K562 (cell line): Measurements from ENCODE around the gene OXSR1. TPM values are rescaled to one million over a fixed set of nuclear protein-coding genes. Genes with fewer than 3 reads are reported as not detected.

Experiments used
- BHLHE40 ChIP-seq: IDR thresholded peaks from 2 replicates; pipeline ENCODE4 v1.6.1; 2011; ENCODE audit warnings: low read length, improper control_type of control experiment
- EHMT2 ChIP-seq: fragments of 450-650 bp; IDR thresholded peaks from 2 replicates; pipeline ENCODE4 v1.6.1; 2018; ENCODE audit warnings: antibody characterized with exemption
- GABPA ChIP-seq: fragments of 200-800 bp; sonication (Bioruptor generic); conservative IDR thresholded peaks from 2 replicates; pipeline ENCODE4 v1.6.1; 2016; ENCODE audit warnings: low read depth, missing genetic modification characterization, missing compliant biosample characterization
- HNRNPK ChIP-seq: fragments of 200-400 bp; formaldehyde crosslinking; IDR thresholded peaks from one replicate; pipeline ENCODE4 v1.6.1; 2018; ENCODE audit warnings: mild to moderate bottlenecking, low read depth, low read length; ENCODE audit not compliant: poor library complexity, severe bottlenecking
- NFRKB ChIP-seq: fragments of 450-650 bp; IDR thresholded peaks from 2 replicates; pipeline ENCODE4 v1.6.1; 2016; ENCODE audit warnings: low read depth
- NKRF ChIP-seq: fragments of 450-650 bp; IDR thresholded peaks from 2 replicates; pipeline ENCODE4 v1.6.1; 2016; ENCODE audit warnings: borderline replicate concordance
- PKNOX1 ChIP-seq: fragments of 450-650 bp; IDR thresholded peaks from 2 replicates; pipeline ENCODE4 v1.6.1; 2016
- SIN3A ChIP-seq, 2 experiments: fragments of 150-350 bp in 1 of 2; IDR thresholded peaks; 2 replicates each; pipeline ENCODE4 v1.6.1; 2011 to 2016; ENCODE audit warnings: borderline replicate concordance in 2 of 2, low read depth in 2 of 2, low read length in 2 of 2, mild to moderate bottlenecking in 2 of 2, moderate library complexity in 2 of 2; ENCODE audit not compliant: control insufficient read depth in 1 of 2
- SMAD1 ChIP-seq: fragments of 150-350 bp; IDR thresholded peaks from 2 replicates; pipeline ENCODE4 v1.6.1; 2014; ENCODE audit warnings: low read length, low read depth; ENCODE audit not compliant: partially characterized antibody
- SMC3 ChIP-seq: conservative IDR thresholded peaks from 2 replicates; pipeline ENCODE4 v1.6.1; 2011; ENCODE audit warnings: low read depth, low read length, improper control_type of control experiment; ENCODE audit not compliant: insufficient read depth
- TRIM25 ChIP-seq: fragments of 450-650 bp; IDR thresholded peaks from 2 replicates; pipeline ENCODE4 v1.7.0; 2016; ENCODE audit warnings: borderline replicate concordance
- ZBTB9 ChIP-seq: fragments of 450-650 bp; formaldehyde crosslinking; IDR thresholded peaks from 2 replicates; pipeline ENCODE4 v1.4.0; 2020; ENCODE audit warnings: mild to moderate bottlenecking, moderate library complexity
- ZNF347 ChIP-seq: fragments of 450-650 bp; formaldehyde crosslinking; IDR thresholded peaks from 2 replicates; pipeline ENCODE4 v1.4.0; 2020; ENCODE audit warnings: low read depth, mild to moderate bottlenecking, moderate library complexity
- ZNF445 ChIP-seq: fragments of 250-450 bp; sonication (Bioruptor Pico); IDR thresholded peaks from 2 replicates; pipeline ENCODE4 v1.4.0; 2020; ENCODE audit warnings: low read depth, mild to moderate bottlenecking, moderate library complexity
- ZNF57 ChIP-seq: fragments of 450-650 bp; formaldehyde crosslinking; IDR thresholded peaks from 2 replicates; pipeline ENCODE4 v1.4.0; 2020; ENCODE audit warnings: mild to moderate bottlenecking, moderate library complexity
- ZNF764 ChIP-seq: fragments of 250-450 bp; sonication (Bioruptor Pico); IDR thresholded peaks from 2 replicates; pipeline ENCODE4 v1.4.0; 2020; ENCODE audit warnings: low read depth, mild to moderate bottlenecking, moderate library complexity
- polyA plus RNA-seq, 8 experiments: library from polyadenylated mRNA; depleted of rRNA in 4 of 8; stranded (reverse) in 5 of 8; unstranded in 3 of 8; fragments of >200 nt; fragmentation: Nextera tagmentation in 2 of 8; fragmentation: Illumina TruSeq in 1 of 8; extraction: Ambion mirVana in 2 of 8; extraction: Trizol in 1 of 8; gene quantifications; 2 replicates each; pipeline versions ENCODE4 v1.2.1 to v1.2.3, GENCODE V29; 2011 to 2014; ENCODE audit warnings: inconsistent platforms in 1 of 8, missing spikeins in 1 of 8
- total RNA-seq, 7 experiments: library from RNA; depleted of rRNA in 6 of 7; stranded (reverse); fragments of >200 nt in 6 of 7; fragmentation: Illumina TruSeq in 2 of 7; extraction: Trizol in 2 of 7; gene quantifications; 2 replicates each; pipeline versions ENCODE4 v1.2.1 to v1.2.3, GENCODE V29; 2011 to 2021; ENCODE audit warnings: low replicate concordance in 1 of 7
- TF ChIP-seq, protein P1 (sequence below): fragments of 250-450 bp; sonication (Bioruptor Pico); IDR thresholded peaks from 2 replicates; pipeline ENCODE4 v1.9.0; 2021; ENCODE audit warnings: mild to moderate bottlenecking

OXSR1 gene
- total and polyA plus RNA-seq, 9 of the 15 experiments (the other 6 are each of a cell fraction or from before 2014, with no cell fraction given) = 15.7 to 87.6 (median 48.7) TPM

DNA sequence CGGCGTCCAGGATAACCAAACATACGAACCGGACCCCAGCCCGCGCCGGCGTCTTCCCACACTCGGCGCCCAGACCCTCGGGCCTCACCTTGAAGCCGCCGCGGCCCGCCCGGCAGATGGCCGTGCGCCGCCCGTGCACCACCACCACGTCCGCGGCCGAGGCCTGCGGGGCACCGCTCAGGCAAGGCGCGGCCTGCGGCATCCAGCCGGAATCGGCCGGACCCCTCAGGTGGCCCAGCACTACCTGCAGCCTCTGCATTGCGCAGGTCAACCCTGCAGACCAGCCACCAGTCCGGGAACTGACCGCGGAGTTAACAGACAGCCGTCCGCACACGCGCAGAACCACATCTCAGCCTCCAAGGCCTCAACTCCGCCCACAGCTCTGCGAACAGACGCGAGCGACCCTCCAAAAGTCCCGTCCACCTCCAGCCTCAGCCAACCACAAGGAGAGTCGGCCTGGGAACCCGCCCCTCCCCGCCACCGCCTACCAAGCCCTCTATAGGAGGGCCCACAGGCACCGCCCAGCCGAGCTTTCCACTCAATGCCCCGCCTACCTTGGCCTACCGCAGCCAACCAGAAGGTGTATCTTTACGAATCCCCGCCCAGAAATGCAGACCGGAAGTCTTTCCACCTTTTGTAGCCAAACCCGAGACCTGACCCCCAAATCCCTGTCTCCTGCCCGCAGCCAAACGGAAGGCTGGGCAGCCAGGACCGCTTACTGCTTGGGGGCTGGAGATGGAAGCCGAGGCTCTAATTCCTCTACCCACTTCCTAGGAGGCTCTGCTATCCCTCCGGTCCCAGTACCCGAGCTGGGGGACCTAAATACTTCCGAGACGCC, 28.3 kb upstream of the OXSR1 start, which contains the start of gene ACAA1 (continued):
- peak; percentile 75 for TF ChIP-seq NKRF
- no peak for TF ChIP-seq SMC3
- no peak for TF ChIP-seq ZNF347 (CRISPR knock-in tag)
- TF ChIP-seq, protein P1, sequence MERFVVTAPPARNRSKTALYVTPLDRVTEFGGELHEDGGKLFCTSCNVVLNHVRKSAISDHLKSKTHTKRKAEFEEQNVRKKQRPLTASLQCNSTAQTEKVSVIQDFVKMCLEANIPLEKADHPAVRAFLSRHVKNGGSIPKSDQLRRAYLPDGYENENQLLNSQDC = no peak
- TF ChIP-seq NFRKB = no peak
- no peak; the same call in 1 of the 2 replicates for TF ChIP-seq ZNF57 (CRISPR knock-in tag)
- TF ChIP-seq HNRNPK = no peak
- TF ChIP-seq TRIM25 = no peak; the same call in 1 of the 2 replicates
- no peak for TF ChIP-seq SMAD1
- TF ChIP-seq ZBTB9 (CRISPR knock-in tag) = 0 out of 2 replicates have a peak, but pooled peaks have one; percentile 63
- TF ChIP-seq BHLHE40 = peak; percentile 44; the same call in 1 of the 2 replicates
- TF ChIP-seq ZNF445 (CRISPR knock-in tag) = no peak
- peak; percentile 95 for TF ChIP-seq PKNOX1
- no peak for TF ChIP-seq EHMT2
- TF ChIP-seq SIN3A (IDR thresholded peaks at IDR 0.05; ENCODE audit: borderline replicate concordance in 2 of 2, control insufficient read depth in 1 of 2, low read depth in 2 of 2, low read length in 2 of 2) = 0 out of 4 replicates have a peak, but pooled peaks of 1 of the 2 experiments have one; percentile 8
- peak; percentile 88 for TF ChIP-seq GABPA (tag)
- no peak for TF ChIP-seq ZNF764 (CRISPR knock-in tag)
